GM12891 (cell line): ENCODE data around the gene FKBP15.

Experiments
- SPI1 ChIP-seq: IDR thresholded peaks from 2 replicates; pipeline ENCODE4 v1.6.1; 2011; ENCODE audit warnings: low read depth, low read length, control low read depth
- TAF1 ChIP-seq: IDR thresholded peaks from 2 replicates; pipeline ENCODE4 v1.6.1; 2011; ENCODE audit warnings: low read depth, low read length, control low read depth

- TF ChIP-seq TAF1, result no peak
- no peak for TF ChIP-seq SPI1
These were observed 41.2 kb downstream of the FKBP15 start for GRCh38 chr9:113179839-113180238.
